Measurements from ENCODE around the gene MEST. TPM values are rescaled to one million over a fixed set of nuclear protein-coding genes. Genes with fewer than 3 reads are reported as not detected.

MEST gene
- total RNA-seq, 2 experiments from 2014 or later, result 6.8 to 9.2 TPM

DNA sequence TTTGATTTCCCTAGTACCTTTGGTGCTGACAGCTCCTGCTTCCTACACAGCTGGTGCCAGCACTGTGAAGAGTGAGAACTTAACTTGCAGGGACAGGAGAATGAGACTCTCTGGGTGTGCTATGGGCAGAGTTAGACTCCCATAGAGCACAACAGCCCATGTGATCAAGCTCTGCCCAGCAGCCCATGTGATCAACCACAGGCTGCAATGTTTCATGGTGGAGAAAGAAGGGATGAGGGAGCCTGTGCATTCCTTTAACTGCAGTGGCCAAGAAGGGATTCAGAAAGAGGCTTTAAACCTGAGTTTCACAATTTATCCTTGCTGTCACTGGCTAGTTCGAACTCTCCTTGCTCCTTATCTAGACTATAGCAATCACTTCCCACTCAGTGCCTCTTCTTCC lies 10.0 kb upstream of the MEST start:
- CTCF ChIA-PET, result interaction anchor here (0.8 kb wide), 1 partner anchor 8 kb away, joined by 3 read pairs; no protein-coding TSS in a partner anchor

DNA sequence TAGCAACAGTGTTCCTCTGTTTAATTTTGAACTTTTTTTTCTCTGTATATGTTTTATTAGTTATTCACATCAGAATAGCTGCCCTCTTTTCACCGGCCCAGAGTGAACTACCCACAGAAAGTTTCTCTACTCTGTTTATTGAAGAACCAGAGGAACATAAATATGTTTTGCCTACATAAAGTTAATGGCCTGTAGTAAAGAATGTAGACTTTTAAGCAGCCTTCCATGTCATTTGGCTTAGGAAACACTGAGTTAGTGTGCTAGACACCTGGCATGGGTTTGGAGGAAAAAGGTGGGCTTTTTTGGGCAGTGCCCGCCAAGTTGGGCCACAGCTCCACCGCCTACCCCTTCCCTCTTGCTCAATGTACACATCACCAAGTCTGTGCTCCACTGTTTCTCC lies 8.9 kb upstream of the MEST start:
- intact Hi-C loops (cut with micrococcal nuclease), result loop anchor here (10.0 kb wide), 2 partner anchors 238 to 242 kb away; no protein-coding TSS in a partner anchor
- peaks cover 22% of the 10 kb centered on the region for H3K4me1 Mint-ChIP-seq (ENCODE audit: low read depth)
- peaks cover under 1% of the 10 kb centered on the region for H3K9me3 Mint-ChIP-seq
- DNase-seq (no peak), ATAC-seq (no peak)
- no peaks in the 10 kb centered on the region for H3K36me3 Mint-ChIP-seq (ENCODE audit: low read depth)
- no peak overlapping the region for H3K27ac Mint-ChIP-seq
- POLR2A ChIA-PET, result no interaction called here
- TF ChIP-seq, protein P1, sequence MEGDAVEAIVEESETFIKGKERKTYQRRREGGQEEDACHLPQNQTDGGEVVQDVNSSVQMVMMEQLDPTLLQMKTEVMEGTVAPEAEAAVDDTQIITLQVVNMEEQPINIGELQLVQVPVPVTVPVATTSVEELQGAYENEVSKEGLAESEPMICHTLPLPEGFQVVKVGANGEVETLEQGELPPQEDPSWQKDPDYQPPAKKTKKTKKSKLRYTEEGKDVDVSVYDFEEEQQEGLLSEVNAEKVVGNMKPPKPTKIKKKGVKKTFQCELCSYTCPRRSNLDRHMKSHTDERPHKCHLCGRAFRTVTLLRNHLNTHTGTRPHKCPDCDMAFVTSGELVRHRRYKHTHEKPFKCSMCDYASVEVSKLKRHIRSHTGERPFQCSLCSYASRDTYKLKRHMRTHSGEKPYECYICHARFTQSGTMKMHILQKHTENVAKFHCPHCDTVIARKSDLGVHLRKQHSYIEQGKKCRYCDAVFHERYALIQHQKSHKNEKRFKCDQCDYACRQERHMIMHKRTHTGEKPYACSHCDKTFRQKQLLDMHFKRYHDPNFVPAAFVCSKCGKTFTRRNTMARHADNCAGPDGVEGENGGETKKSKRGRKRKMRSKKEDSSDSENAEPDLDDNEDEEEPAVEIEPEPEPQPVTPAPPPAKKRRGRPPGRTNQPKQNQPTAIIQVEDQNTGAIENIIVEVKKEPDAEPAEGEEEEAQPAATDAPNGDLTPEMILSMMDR (IDR thresholded peaks at IDR 0.05), result no peak
- H3K4me3 Mint-ChIP-seq, result no peak overlapping the region
- peaks cover 9% of the 10 kb centered on the region for H3K27me3 Mint-ChIP-seq
- CTCF ChIA-PET, result interaction anchor here (1.4 kb wide), 1 partner anchor 275 kb away, joined by 3 read pairs; no protein-coding TSS in a partner anchor

More for the DNA sequence above, 10.0 kb upstream of the MEST start:
- H3K27ac Mint-ChIP-seq, result no peak overlapping the region
- peaks cover 10% of the 10 kb centered on the region for H3K27me3 Mint-ChIP-seq
- TF ChIP-seq, protein P1 (IDR thresholded peaks at IDR 0.05), result no peak
- peaks cover 4% of the 10 kb centered on the region for H3K9me3 Mint-ChIP-seq
- no peaks in the 10 kb centered on the region for H3K36me3 Mint-ChIP-seq (ENCODE audit: low read depth)
- DNase-seq (no peak), ATAC-seq (no peak)
- no peak overlapping the region for H3K4me3 Mint-ChIP-seq
- POLR2A ChIA-PET, result no interaction called here
- intact Hi-C loops (cut with micrococcal nuclease), result loop anchor here (10.0 kb wide), 2 partner anchors 237 to 243 kb away; no protein-coding TSS in a partner anchor
- peaks cover 18% of the 10 kb centered on the region for H3K4me1 Mint-ChIP-seq (ENCODE audit: low read depth)

DNA sequence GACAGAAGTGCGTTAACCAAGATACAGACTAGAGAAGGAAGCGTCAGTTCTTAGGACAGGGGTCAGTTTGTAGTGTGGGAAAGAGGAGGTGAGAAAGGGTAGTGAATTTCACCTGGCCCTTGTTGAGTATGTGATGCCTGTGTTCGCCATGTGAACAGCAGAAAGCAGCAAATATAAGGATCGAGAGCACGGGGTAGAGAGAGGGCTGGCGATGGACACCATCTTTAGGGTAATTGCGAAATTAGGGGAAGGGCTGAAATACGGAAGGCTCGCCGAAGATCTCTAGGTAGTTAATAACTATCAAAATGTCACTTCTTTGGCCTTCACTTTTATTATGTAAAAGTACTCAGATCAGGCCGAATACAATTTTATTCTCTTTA lies 6.2 kb upstream of the MEST start:
- H3K4me3 Mint-ChIP-seq, result peak overlapping the region; percentile 71
- H3K27me3 Mint-ChIP-seq, result peaks cover 10% of the 10 kb centered on the region
- peaks cover 22% of the 10 kb centered on the region for H3K4me1 Mint-ChIP-seq (ENCODE audit: low read depth)
- ChIA-PET POLR2A (interaction anchor here (2.4 kb wide), 1 partner anchor 45 kb away, joined by 8 read pairs; the partner anchor contains the start of gene CEP41), CTCF (interaction anchor here (0.8 to 2.3 kb wide), 3 partner anchors 17 to 273 kb away, joined by 3 to 9 read pairs (median 4); no protein-coding TSS in a partner anchor)
- H3K9me3 Mint-ChIP-seq, result no peaks in the 10 kb centered on the region
- H3K27ac Mint-ChIP-seq, result no peak overlapping the region
- intact Hi-C loops (cut with micrococcal nuclease), result loop anchor here (10.0 kb wide), 2 partner anchors 239 to 241 kb away; no protein-coding TSS in a partner anchor
- TF ChIP-seq, protein P1 (IDR thresholded peaks at IDR 0.05), result no peak
- no peaks in the 10 kb centered on the region for H3K36me3 Mint-ChIP-seq (ENCODE audit: low read depth)
- DNase-seq (no peak), ATAC-seq (no peak)

DNA sequence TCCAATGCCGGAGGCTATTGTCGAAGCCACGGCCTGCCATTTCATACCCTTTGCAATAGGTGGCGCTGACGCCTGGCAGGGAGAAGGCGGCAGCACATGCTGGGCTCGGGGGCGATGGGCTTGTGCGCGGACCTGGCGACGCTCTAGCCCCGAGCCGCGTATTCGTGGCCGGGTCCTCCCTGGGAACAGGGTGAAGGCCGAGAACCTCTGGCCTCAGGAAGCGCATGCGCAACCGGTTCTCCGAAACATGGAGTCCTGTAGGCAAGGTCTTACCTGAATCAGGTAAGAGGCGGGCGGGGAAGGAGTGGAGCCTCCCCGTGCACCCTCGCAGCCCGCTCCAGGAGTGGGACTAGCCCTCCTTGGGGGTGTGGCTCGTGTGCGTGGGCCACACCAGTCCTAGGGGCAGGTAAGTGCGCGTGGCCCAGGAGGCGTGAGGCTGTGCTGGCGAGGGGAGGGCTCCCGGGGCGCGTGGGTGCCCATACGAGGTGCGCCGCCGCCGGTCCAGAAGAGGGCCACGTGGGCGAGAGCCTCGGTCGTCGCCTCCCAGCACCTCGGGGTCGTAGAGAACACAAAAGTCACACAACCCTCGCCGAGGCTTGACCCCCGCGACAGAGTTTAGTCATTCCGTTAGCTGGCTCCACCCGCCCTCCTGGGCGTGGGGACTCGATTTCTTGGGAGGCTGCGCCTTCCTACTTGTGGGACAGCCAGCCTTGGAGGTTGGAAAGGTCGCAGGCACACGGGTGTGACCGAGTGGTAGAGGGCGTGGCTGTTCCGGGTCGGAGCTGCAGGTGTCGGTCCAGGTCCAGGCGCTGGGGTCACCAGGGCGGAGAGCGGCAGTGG lies 5.6 kb upstream of the MEST start:
- no peaks in the 10 kb centered on the region for H3K9me3 Mint-ChIP-seq
- peak overlapping the region; percentile 68 for H3K27ac Mint-ChIP-seq
- intact Hi-C loops (cut with micrococcal nuclease), result loop anchor here (10.0 kb wide), 2 partner anchors 238 to 242 kb away; no protein-coding TSS in a partner anchor
- H3K27me3 Mint-ChIP-seq, result peaks cover 13% of the 10 kb centered on the region
- peak; percentile 70 for DNase-seq
- TF ChIP-seq, protein P1 (IDR thresholded peaks at IDR 0.05), result peak; percentile 96
- H3K4me3 Mint-ChIP-seq, result peak overlapping the region; percentile 71
- POLR2A ChIA-PET, result interaction anchor here (1.1 kb wide), 1 partner anchor 24 kb away, joined by 3 read pairs; no protein-coding TSS in a partner anchor
- ATAC-seq, result peak; percentile 81
- peaks cover 25% of the 10 kb centered on the region for H3K4me1 Mint-ChIP-seq (ENCODE audit: low read depth)
- CTCF ChIA-PET, result interaction anchor here (0.9 to 1.4 kb wide), 5 partner anchors 12 to 414 kb away, joined by 3 to 6 read pairs (median 4); no protein-coding TSS in a partner anchor
- H3K36me3 Mint-ChIP-seq (ENCODE audit: low read depth), result no peaks in the 10 kb centered on the region
